K562 (cell line): Measurements from ENCODE around the gene TEFM. TPM values are rescaled to one million over a fixed set of nuclear protein-coding genes. Genes with fewer than 3 reads are reported as not detected.
A peak's percentile ranks its signal among the peaks of the same experiment; 100 is the strongest.

Source experiments
- ATAC-seq: fragments of 200-7000 bp; cut with Tn5 transposase; 3 replicates; pipeline ENCODE4 v1.9.1; 2020; ENCODE audit warnings: moderate library complexity
- BruUV-seq: library from RNA; stranded (reverse); fragments of 400-500 nt; replicated peaks from 2 replicates; lab custom pipeline; 2021; lab: Mats Ljungman, UMichigan
- CTCF ChIA-PET: fragments of 300-600 bp; formaldehyde crosslinking; extraction: SDS; loops from one replicate; lab custom pipeline; 2021; ENCODE audit warnings: low intra/inter-chr PET ratio; lab: Yijun Ruan, JAX
- POLR2A ChIA-PET: fragments of 300-600, 350-650 bp; sonication (Branson Sonifier 250); formaldehyde crosslinking; extraction: SDS; loops from one replicate; lab custom pipeline; 2021; ENCODE audit warnings: antibody characterized with exemption, inconsistent platforms; lab: Yijun Ruan, JAX
- DNase-seq, 4 experiments: peaks; one replicate each; pipeline versions ENCODE4 v3.0.0 to v3.0.0-alpha.2; 2011 to 2018; ENCODE audit warnings: low spot score in 3 of 4, mixed read lengths in 3 of 4; ENCODE audit errors: extremely low read depth in 1 of 4
- FAIRE-seq: peaks from 2 replicates; lab custom pipeline; 2011; peaks lifted over from hg19 to GRCh38; lab: Jason Lieb, UNC
- H2AFZ ChIP-seq: 2 replicates; pipeline ENCODE4 v1.6.0; 2011; ENCODE audit warnings: low read depth, low read length, control low read depth, inconsistent platforms
- H3K27ac ChIP-seq: fragments of 200-600 bp; 3 replicates; pipeline ENCODE4 v1.8.0; 2011; ENCODE audit warnings: low read depth, mild to moderate bottlenecking, control low read depth, inconsistent platforms, low read length, moderate library complexity, mixed read lengths; ENCODE audit errors: extremely low read depth
- H3K27me3 ChIP-seq, 2 experiments: fragments of 300-600 bp in 1 of 2; 2 replicates in 1 of 2; 3 replicates in 1 of 2; pipeline versions ENCODE4 v1.6.0 to v1.8.0; 2011; ENCODE audit warnings: inconsistent platforms in 2 of 2, low read length in 2 of 2, mild to moderate bottlenecking in 1 of 2, mixed read lengths in 1 of 2, moderate library complexity in 1 of 2; ENCODE audit not compliant: control insufficient read depth in 2 of 2, insufficient read depth in 2 of 2
- H3K36me3 ChIP-seq: fragments of 300-600 bp; 3 replicates; pipeline ENCODE4 v1.8.0; 2011; ENCODE audit warnings: mild to moderate bottlenecking, low read length, inconsistent platforms; ENCODE audit not compliant: control insufficient read depth, insufficient read depth
- H3K4me1 ChIP-seq, 2 experiments: fragments of 200-600 bp in 1 of 2; replicated peaks in 1 of 2; 2 replicates in 1 of 2; 3 replicates in 1 of 2; pipeline versions ENCODE4 v1.5.1 to v1.8.0; 2011; ENCODE audit warnings: inconsistent platforms in 2 of 2, low read length in 2 of 2, mild to moderate bottlenecking in 1 of 2, mixed read lengths in 1 of 2, moderate library complexity in 1 of 2; ENCODE audit not compliant: control insufficient read depth in 2 of 2, insufficient read depth in 2 of 2
- H3K4me2 ChIP-seq: 2 replicates; pipeline ENCODE4 v1.6.1; 2011; ENCODE audit warnings: low read length, control low read depth, inconsistent platforms, mixed read lengths; ENCODE audit not compliant: insufficient read depth
- H3K4me3 ChIP-seq: fragments of 200-600 bp; sonication (generic), shearing (Covaris generic); 2 replicates; pipeline ENCODE4 v1.5.1; 2016; ENCODE audit warnings: control low read depth, inconsistent platforms
- H3K79me2 ChIP-seq: fragments of 200-600 bp; 3 replicates; pipeline ENCODE4 v1.8.0; 2011; ENCODE audit warnings: low read length, inconsistent platforms; ENCODE audit not compliant: control insufficient read depth, insufficient read depth
- H3K9ac ChIP-seq, 2 experiments: 2 replicates each; pipeline versions ENCODE4 v1.6.0 to v1.6.1; 2011; ENCODE audit warnings: low read depth in 2 of 2, low read length in 2 of 2, control low read depth in 1 of 2, inconsistent platforms in 1 of 2, mild to moderate bottlenecking in 1 of 2, mixed read lengths in 1 of 2; ENCODE audit not compliant: insufficient read depth in 1 of 2
- H3K9me1 ChIP-seq: one replicate; pipeline ENCODE4 v1.6.0; 2011; ENCODE audit warnings: inconsistent platforms, mild to moderate bottlenecking, low read length, moderate library complexity; ENCODE audit not compliant: control insufficient read depth, insufficient read depth
- H3K9me3 ChIP-seq: replicated peaks from 2 replicates; pipeline ENCODE4 v1.5.1; 2011; ENCODE audit warnings: low read depth, low read length, inconsistent platforms; ENCODE audit not compliant: control insufficient read depth, insufficient read depth
- H4K20me1 ChIP-seq: replicated peaks from 2 replicates; pipeline ENCODE4 v1.6.1; 2011; ENCODE audit warnings: low read length, inconsistent platforms, mixed read lengths; ENCODE audit not compliant: control insufficient read depth, insufficient read depth
- EGR1 ChIP-seq: fragments of 450-650 bp; conservative IDR thresholded peaks from 2 replicates; pipeline ENCODE4 v1.6.1; 2017; ENCODE audit warnings: mild to moderate bottlenecking
- FOSL1 ChIP-seq: fragments of 200-800 bp; sonication (Bioruptor generic); conservative IDR thresholded peaks from 2 replicates; pipeline ENCODE4 v1.6.1; 2016; ENCODE audit warnings: missing genetic modification characterization, missing compliant biosample characterization
- FOXO4 ChIP-seq: fragments of 450-650 bp; formaldehyde crosslinking; IDR thresholded peaks from 2 replicates; pipeline ENCODE4 v1.4.0; 2020; ENCODE audit warnings: mild to moderate bottlenecking, moderate library complexity
- RBM17 ChIP-seq: fragments of 200-400 bp; formaldehyde crosslinking; IDR thresholded peaks from 2 replicates; pipeline ENCODE4 v1.6.1; 2017; ENCODE audit warnings: low read depth, mild to moderate bottlenecking, low read length, borderline replicate concordance
- SMARCA5 ChIP-seq: fragments of 450-650 bp; IDR thresholded peaks from 2 replicates; pipeline ENCODE4 v1.6.1; 2016
- SREBF2 ChIP-seq: sonication (generic); formaldehyde crosslinking; IDR thresholded peaks from 2 replicates; pipeline ENCODE4 v1.4.0; 2020; ENCODE audit warnings: mild to moderate bottlenecking, missing genetic modification reagents
- TRIM25 ChIP-seq: fragments of 450-650 bp; IDR thresholded peaks from 2 replicates; pipeline ENCODE4 v1.7.0; 2016; ENCODE audit warnings: borderline replicate concordance
- ZNF12 ChIP-seq: sonication (generic); formaldehyde crosslinking; IDR thresholded peaks from 2 replicates; pipeline ENCODE4 v1.4.0; 2020; ENCODE audit warnings: mild to moderate bottlenecking, missing genetic modification reagents
- ZNF316 ChIP-seq: fragments of 450-650 bp; IDR thresholded peaks from 2 replicates; pipeline ENCODE4 v1.6.1; 2016
- ZNF407 ChIP-seq: fragments of 450-650 bp; IDR thresholded peaks from 2 replicates; pipeline ENCODE4 v1.6.1; 2016; ENCODE audit warnings: low read depth
- WGBS: fragments of 100-300 bp; shearing (Covaris generic); methylation state at CpG from one replicate; pipeline ENCODE4 v1.1.6; 2016; ENCODE audit warnings: low coverage, mixed read lengths; ENCODE audit not compliant: insufficient coverage; ENCODE audit errors: missing lambda C conversion rate; 5-methylcytosine and 5-hydroxymethylcytosine counted together
- in situ Hi-C: fragments of 300-500 bp; cut with MboI; formaldehyde crosslinking; loops from 4 replicates; pipeline ENCODE4 v1.15.0; 2018; ENCODE audit warnings: inconsistent platforms, mixed read lengths
- intact Hi-C: fragments of 100-400 bp; cut with micrococcal nuclease; formaldehyde crosslinking; loops from 2 replicates; pipeline ENCODE4 v1.14.2; 2022
- polyA plus RNA-seq, 8 experiments: library from polyadenylated mRNA; depleted of rRNA in 4 of 8; stranded (reverse) in 5 of 8; unstranded in 3 of 8; fragments of >200 nt; fragmentation: Nextera tagmentation in 2 of 8; fragmentation: Illumina TruSeq in 1 of 8; extraction: Ambion mirVana in 2 of 8; extraction: Trizol in 1 of 8; gene quantifications; 2 replicates each; pipeline versions ENCODE4 v1.2.1 to v1.2.3, GENCODE V29; 2011 to 2014; ENCODE audit warnings: inconsistent platforms in 1 of 8, missing spikeins in 1 of 8
- total RNA-seq, 7 experiments: library from RNA; depleted of rRNA in 6 of 7; stranded (reverse); fragments of >200 nt in 6 of 7; fragmentation: Illumina TruSeq in 2 of 7; extraction: Trizol in 2 of 7; gene quantifications; 2 replicates each; pipeline versions ENCODE4 v1.2.1 to v1.2.3, GENCODE V29; 2011 to 2021; ENCODE audit warnings: low replicate concordance in 1 of 7

The TEFM gene
- total and polyA plus RNA-seq, 9 of the 15 experiments (the other 6 are each of a cell fraction or from before 2014, with no cell fraction given) = 12.5 to 60.3 (median 23.3) TPM

- no peaks in the 10 kb centered on the region for H3K27me3 ChIP-seq
- POLR2A ChIA-PET = interaction anchor here (0.7 to 3.0 kb wide), 2 partner anchors 11 to 93 kb away, joined by 3 to 16 read pairs; no protein-coding TSS in a partner anchor
- peak overlapping the region; percentile 90 for H3K4me2 ChIP-seq
- peak overlapping the region; percentile 88 to 96 for H3K9ac ChIP-seq
- H3K36me3 ChIP-seq = peaks cover 24% of the 10 kb centered on the region; the same call in 2 of the 3 replicates
- H3K27ac ChIP-seq = peak overlapping the region; percentile 80
- H3K9me3 ChIP-seq = no peaks in the 10 kb centered on the region
- intact Hi-C loops = no loop called here
- H3K9me1 ChIP-seq = no peaks in the 10 kb centered on the region
- TSS peak; percentile 76 for BruUV-seq
- FAIRE-seq (no peak), ATAC-seq (peak; percentile 65), DNase-seq (peak in 3 of 4 experiments; percentile 35 to 50 (median 38))
- no peaks in the 10 kb centered on the region for H4K20me1 ChIP-seq
- CTCF ChIA-PET = no interaction called here
- H3K4me3 ChIP-seq = peak overlapping the region; percentile 66
- TF ChIP-seq RBM17 (no peak), ZNF12 (CRISPR knock-in tag) (no peak), ZNF316 (peak; percentile 45), TRIM25 (no peak), ZNF407 (no peak), SREBF2 (CRISPR knock-in tag) (0 out of 2 replicates have a peak, but pooled peaks have one; percentile 11), SMARCA5 (no peak), FOXO4 (CRISPR knock-in tag) (no peak), FOSL1 (tag) (no peak), EGR1 (peak; percentile 14)
- in situ Hi-C loops = no loop called here
- WGBS = 2% methylated on average over 11 of the region's 11 CpGs
- H3K4me1 ChIP-seq = peaks cover 3 to 4% of the 10 kb centered on the region in 2 experiments; a peak in 3 of 5 replicates
- H3K79me2 ChIP-seq = peaks cover 36% of the 10 kb centered on the region
- H2AFZ ChIP-seq = peak overlapping the region; percentile 94
Measured at GRCh38 chr17:30905742-30906100, 317 bp downstream of the TEFM start.
